ENCODE data around the gene DCD.
"Not testable (repeated sequence)": the region's sequence is repeated elsewhere in the genome, so short reads cannot be mapped to it uniquely, and the experiment has no call there.

DCD gene

GRCh38 chr12:54650889-54651288, 2.7 kb upstream of the DCD start:
- no peak for DNase-seq

- no peak for DNase-seq
These were observed 2.2 kb upstream of the DCD start for GRCh38 chr12:54650409-54650808.

- no peak for DNase-seq
These were observed 1.7 kb upstream of the DCD start for GRCh38 chr12:54649825-54650224.

- DNase-seq: peak in 1 of 2 donors; percentile 43
These were observed 6.6 kb downstream of the DCD start for GRCh38 chr12:54641554-54641953.

GRCh38 chr12:54641089-54641488, 7.1 kb downstream of the DCD start:
- no peak for DNase-seq

- not testable (repeated sequence) for DNase-seq
These were observed 9.1 kb downstream of the DCD start for GRCh38 chr12:54639112-54639511.

- no peak for DNase-seq
These were observed 13.4 kb downstream of the DCD start, which contains the start of gene LACRT for GRCh38 chr12:54634795-54635194. TSS of gene LACRT (minus strand) at chr12:54634895. CDS start at chr12:54634841, 54 bp downstream.

GRCh38 chr12:54631988-54632728, 16.0 kb downstream of the DCD start:
- DNase-seq: no peak

GRCh38 chr12:54631551-54631950, 16.6 kb downstream of the DCD start:
- DNase-seq: no peak

- DNase-seq: no peak
These were observed 18.2 kb downstream of the DCD start for GRCh38 chr12:54629925-54630324.

- DNase-seq: no peak
These were observed 19.8 kb downstream of the DCD start for GRCh38 chr12:54628186-54628846.

- DNase-seq: no peak
These were observed 20.9 kb downstream of the DCD start for GRCh38 chr12:54627304-54627703.

GRCh38 chr12:54625598-54625997, 22.6 kb downstream of the DCD start:
- no peak for DNase-seq

- DNase-seq: no peak
These were observed 23.6 kb downstream of the DCD start for GRCh38 chr12:54624315-54625279.

GRCh38 chr12:54622463-54623183, 25.5 kb downstream of the DCD start:
- peak in 1 of 2 donors; percentile 8 for DNase-seq

- DNase-seq: no peak
These were observed 31.1 kb downstream of the DCD start for GRCh38 chr12:54616933-54617680.

GRCh38 chr12:54612225-54612750, 35.9 kb downstream of the DCD start:
- DNase-seq: no peak

GRCh38 chr12:54611715-54612149, 36.4 kb downstream of the DCD start:
- no peak for DNase-seq

- no peak for DNase-seq
These were observed 39.4 kb downstream of the DCD start for GRCh38 chr12:54608769-54609168.

- no peak for DNase-seq
These were observed 40.0 kb downstream of the DCD start for GRCh38 chr12:54608156-54608555.

GRCh38 chr12:54606556-54606955, 41.6 kb downstream of the DCD start:
- no peak for DNase-seq

Measured in inflammatory macrophage (primary cell).